ENCODE data around the gene CPNE2.

Gene CPNE2

DNA sequence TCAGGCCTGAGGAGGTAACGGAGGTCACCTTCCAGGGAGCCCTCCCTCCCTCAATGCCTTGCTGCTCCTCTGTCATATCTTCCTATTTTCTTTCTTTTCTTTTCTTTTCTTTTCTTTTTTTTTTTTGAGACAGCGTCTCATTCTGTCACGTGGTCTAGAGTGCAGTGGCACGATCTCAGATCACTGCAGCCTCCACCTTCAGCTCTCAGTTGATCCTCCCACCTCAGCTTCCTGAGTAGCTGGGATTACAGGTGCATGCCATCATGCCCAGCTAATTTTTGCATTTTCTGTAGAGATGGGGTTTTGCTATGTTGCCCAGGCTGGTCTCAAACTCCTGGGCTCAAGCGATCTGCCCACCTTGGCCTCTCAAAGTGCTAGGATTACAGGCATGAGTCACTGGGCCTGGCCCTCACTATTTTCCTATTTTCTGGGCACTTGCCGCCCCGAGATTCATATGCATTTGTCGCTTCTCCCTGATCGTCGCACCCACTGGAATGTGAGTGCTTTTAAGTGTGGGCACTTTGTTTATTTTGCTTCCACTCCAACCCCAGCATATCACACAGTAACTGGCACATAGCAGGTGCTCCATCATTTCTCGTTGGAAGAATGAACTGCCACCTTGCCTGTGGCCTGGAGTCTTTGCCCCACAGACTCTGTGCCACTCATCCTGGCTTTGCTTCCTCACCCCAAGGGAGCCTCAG, 31.7 kb downstream of the CPNE2 start:
- DNase-seq (ENCODE audit: low read depth): no peak

DNA sequence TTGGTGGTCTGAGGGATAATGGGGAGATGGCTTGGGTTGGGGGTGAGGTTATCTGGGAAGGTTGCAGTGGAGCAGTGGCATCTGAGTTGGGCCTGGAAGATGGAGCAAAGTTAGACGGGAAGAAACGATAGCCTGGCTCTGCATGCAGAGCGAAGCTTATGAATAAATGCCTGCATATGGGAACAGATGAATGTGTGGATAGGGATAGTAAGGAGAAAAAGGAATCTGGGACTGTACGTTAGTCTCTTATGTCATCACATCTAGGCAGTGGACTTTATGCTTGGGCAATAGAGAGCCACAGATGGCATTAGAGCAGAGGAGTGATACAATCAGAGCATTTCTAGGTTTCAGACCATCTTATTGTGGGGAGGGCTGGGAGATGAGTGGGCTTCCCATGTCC, 33.0 kb downstream of the CPNE2 start:
- DNase-seq (ENCODE audit: low read depth): no peak

GRCh38 chr16:57125969-57126368, 33.6 kb downstream of the CPNE2 start:
- DNase-seq (ENCODE audit: low read depth): no peak

DNA sequence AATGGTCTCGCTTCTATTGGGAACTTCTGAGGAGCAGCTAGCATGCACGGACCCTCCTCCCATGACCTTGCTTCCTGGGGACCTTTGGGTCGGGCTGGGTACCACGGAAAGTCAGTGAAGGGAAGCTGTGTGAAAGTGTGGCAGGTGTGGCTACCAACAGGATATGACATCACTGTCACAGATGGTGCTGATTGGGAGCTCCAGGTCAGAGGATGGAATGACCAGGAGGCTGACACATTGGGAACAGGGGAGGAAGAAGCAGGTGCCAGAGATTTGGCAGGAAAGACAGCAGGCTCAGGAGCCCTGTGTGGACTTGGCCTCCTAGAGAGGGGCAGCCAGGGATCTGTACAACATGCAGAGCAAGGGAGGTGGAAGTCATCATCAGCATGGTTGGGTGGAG, 34.0 kb downstream of the CPNE2 start:
- DNase-seq (ENCODE audit: low read depth): no peak

GRCh38 chr16:57127037-57127763, 34.8 kb downstream of the CPNE2 start:
- DNase-seq (ENCODE audit: low read depth): no peak

DNA sequence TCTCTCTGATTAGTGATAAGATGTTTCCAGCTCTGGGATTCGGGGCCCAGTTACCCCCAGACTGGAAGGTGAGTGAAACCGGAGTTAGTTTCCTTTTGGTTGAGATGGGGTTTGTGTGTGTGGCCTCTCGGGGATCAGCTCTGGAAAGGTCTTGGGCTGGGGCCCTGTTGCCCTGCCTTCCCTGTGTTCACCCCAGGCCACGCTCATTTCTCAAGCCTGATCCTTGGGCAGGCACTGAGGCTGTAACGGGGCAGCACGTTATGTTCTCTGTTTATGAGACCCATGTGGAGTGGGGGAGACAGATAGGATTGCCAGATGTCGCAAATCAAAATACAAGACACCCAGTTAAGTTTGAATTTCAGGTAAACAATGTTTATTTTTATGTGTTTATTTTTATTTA, 35.5 kb downstream of the CPNE2 start:
- DNase-seq (ENCODE audit: low read depth): no peak

DNA sequence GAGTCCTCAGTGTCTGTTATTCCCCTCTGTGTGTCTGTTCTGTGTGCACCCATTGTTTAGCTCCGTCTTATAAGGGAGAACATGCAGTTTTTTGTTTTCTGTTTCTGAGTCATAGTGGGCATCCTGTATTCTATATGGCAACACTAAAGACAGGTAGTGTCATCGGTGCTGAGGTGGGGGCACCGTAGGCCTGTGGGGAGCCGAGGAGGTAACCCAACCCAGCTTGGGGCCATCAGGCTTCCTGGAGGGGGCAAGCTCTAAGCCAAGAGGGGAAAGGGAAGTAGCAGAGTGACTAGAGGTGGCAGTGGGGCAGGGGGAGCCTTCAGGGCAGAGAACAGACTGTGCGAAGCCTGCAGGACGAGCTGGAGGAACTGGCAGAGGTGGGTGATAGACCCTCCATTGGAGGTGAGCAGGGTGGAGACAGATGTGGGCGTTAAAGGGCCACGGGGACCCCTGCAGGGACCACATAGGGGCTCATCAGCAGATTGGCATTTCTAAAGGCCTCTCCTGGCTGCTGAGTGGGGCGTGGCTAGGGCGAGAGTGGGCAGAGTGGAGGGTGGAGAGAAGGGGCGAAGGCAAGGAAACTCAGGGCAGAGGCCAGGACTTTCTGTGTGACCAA, 36.5 kb downstream of the CPNE2 start:
- peak; percentile 53 for DNase-seq (ENCODE audit: low read depth)

- DNase-seq (ENCODE audit: low read depth): no peak
These were observed 38.6 kb downstream of the CPNE2 start for GRCh38 chr16:57130950-57131321.

GRCh38 chr16:57131351-57131970, 39.1 kb downstream of the CPNE2 start:
- DNase-seq (ENCODE audit: low read depth): no peak

DNA sequence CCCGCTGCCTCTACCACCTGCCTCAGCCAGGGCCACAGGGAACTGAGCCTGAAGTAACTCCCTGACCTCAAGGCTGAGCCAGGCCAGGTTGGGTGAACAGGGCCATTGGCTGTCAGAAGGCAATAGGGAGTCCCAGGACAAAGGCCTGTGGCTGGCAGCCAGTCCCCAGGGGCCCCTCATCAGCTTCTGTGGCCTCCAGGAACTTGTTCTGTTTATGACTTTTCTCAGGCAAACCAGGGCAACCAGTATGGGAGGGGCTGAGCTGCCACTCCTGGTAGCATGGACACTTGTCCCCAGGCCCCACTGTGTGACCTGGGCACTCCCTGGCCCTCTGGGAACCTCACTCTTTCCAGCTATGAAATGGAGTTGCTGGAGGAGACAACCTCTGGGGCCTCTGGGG, 40.1 kb downstream of the CPNE2 start:
- DNase-seq (ENCODE audit: low read depth): no peak

- DNase-seq (ENCODE audit: low read depth): no peak
These were observed 40.6 kb downstream of the CPNE2 start for GRCh38 chr16:57133031-57133430.

DNA sequence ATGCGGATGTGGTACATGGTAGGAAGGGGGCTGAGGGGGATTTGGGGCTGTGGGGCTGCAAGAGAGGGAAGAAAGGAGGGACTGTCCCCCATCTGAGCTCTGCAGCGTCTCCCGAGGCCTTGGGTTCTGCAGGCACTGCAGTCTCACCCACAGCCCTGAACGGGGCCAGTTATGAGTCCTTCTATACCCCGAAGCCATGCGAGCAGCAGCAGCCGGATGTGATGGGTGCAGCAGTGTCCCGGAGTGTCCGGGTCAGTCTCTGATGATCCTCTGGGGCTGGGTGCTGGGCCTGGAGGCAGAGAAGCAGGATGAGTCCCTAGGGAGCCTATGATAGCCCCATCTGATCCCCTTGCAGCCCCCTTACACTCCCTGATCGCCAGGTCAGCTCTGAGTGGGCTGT, 41.5 kb downstream of the CPNE2 start:
- DNase-seq (ENCODE audit: low read depth): no peak

GRCh38 chr16:57134982-57135381, 42.6 kb downstream of the CPNE2 start:
- DNase-seq (ENCODE audit: low read depth): peak; percentile 14

- DNase-seq (ENCODE audit: low read depth): no peak
These were observed 44.7 kb downstream of the CPNE2 start for GRCh38 chr16:57137043-57137442.

GRCh38 chr16:57137566-57138273, 45.3 kb downstream of the CPNE2 start:
- DNase-seq (ENCODE audit: low read depth): no peak

DNA sequence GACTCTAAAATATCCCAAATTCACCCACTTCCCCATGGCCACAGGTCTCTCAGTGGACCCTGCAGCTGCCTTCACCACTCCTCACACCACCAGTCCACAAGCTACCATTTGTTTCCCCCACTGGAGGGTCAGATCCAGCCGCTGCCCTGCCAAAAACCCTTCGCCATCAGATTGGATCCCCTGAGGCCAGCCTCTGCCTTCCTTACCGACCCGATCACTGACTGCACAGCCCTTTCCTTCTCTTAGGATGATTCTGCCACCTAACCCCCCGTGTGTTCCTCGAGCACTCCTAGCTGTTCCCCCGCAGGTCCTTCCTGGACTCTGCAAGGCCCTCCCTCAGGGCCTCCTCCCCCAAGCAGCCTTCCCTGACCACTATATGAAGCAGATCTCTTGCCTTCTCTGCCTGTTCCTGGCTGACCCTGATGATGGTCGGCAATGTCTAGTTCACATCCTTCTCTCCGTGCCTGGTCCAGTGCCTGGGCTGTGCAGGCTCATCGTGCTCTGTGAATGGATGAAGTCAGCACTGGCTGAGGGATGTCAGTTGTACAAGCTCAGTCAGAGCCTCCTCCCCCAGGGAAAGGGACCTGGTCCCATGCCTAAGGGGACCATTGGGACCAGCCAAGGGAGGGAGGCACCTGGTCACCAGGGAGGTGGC, 46.0 kb downstream of the CPNE2 start:
- DNase-seq (ENCODE audit: low read depth): no peak

GRCh38 chr16:57140931-57141668, 48.7 kb downstream of the CPNE2 start:
- DNase-seq (ENCODE audit: low read depth): no peak

DNA sequence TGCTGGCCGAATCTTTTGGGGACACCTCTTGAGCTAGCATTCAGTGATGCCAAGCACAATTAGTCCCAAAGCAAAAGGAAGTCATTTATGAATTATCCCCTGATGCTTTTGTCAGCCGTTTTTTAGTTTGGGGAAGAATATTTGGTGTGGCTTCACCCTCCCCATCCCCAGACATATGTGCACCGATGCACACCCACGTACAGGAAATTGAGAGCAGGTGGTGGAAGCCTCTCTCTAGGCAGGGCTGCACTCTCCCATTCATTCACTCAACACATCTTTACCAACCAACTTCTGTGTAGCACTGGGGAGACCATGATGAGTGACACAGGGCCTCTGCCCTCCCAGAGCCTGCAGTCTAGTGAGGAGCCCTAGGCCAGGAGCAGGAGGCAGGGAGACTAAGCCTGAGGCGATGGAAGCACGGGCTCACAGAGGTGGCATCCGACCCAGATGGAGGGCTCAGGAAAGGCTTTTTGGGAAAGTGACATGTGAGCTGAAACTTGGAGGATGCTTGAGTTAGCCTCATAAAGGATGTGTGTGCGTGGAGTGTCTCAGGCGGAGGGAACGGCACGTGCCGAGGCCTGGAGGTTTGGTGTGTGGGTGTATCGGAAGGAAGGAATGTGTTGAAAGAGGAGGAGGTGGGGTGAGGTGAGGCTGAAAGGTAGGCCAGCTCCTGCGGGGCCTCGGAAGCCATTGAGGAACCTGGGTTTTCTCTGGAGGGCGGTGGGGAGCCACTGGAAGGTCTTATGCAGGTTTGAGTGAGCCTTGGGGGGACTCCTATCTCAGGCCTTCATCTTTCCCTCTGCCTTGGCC, 49.6 kb downstream of the CPNE2 start:
- no peak for DNase-seq (ENCODE audit: low read depth)

DNA sequence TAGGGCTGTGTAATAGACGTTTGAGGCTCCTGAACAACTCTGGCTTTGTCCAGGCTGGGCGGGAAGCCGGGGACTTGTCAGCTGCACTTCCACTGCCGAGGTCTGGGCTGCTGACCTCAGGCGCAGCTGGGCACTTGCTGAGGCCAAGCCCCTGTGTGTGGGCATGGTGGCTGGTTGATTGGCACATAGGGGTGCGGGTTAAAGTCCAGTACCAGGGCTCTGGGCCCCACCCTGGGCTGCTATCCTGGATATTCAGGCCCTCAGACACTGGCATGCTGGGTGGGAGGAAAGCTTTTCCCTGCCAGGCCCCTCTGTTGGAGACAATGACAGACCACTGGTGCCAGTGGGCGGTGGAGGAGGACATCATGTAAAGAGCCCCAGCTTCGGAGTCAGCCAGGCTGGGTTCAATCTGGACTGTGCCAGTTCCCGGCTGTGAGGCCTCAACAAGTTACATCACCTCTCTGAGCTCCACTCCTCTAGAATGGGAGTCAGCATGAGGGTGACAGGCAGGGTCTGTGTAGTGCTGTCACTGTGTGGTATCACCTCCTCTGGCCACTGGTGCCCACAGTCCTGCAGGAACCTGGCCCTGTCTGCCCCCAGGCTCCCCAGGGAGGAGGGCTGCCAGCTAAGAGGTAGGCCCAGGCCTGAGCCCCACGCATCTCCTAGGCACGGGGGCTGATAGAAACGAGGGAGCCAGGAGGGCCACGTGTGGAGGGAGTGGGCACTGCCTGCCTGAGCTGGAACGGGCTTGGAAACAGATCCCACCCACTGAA, 51.0 kb downstream of the CPNE2 start:
- DNase-seq (ENCODE audit: low read depth): no peak

All from T-helper 22 cell (primary cell).